T-helper 2 cell (primary cell): ENCODE results near the gene MOB3A.
A peak's percentile ranks its signal among the peaks of the same experiment; 100 is the strongest.

Experiments used
- DNase-seq, 5 experiments: peaks; one replicate each; pipeline versions ENCODE4 v3.0.0 to v3.0.0-alpha.2; 2012 to 2022

MOB3A gene

GRCh38 chr19:2033115-2033824 is 62.9 kb downstream of the MOB3A start:
- DNase-seq: no peak

GRCh38 chr19:2032296-2032941 is 63.7 kb downstream of the MOB3A start:
- peak in 1 of 5 experiments; percentile 53 for DNase-seq

GRCh38 chr19:2027361-2027760 is 68.8 kb downstream of the MOB3A start:
- DNase-seq: no peak

- no peak for DNase-seq
These were observed 69.4 kb downstream of the MOB3A start for GRCh38 chr19:2026770-2027169.

- DNase-seq: no peak
These were observed 73.8 kb downstream of the MOB3A start for GRCh38 chr19:2022289-2022688.

GRCh38 chr19:2021453-2022140 is 74.5 kb downstream of the MOB3A start:
- no peak for DNase-seq
